Activated CD4-positive, alpha-beta T cell treated with anti-CD3 and anti-CD28 coated beads for 36 hours (primary cell): Measurements from ENCODE around the gene PALD1. TPM values are rescaled to one million over a fixed set of nuclear protein-coding genes. Genes with fewer than 3 reads are reported as not detected.

Source experiments
- ATAC-seq: fragments of 200-7000 bp; cut with Tn5 transposase; one replicate; pipeline ENCODE4 v1.10.0; 2021; ENCODE audit warnings: mild to moderate bottlenecking, moderate library complexity
- CTCF ChIA-PET: fragments of 350-600 bp; sonication (Branson Sonifier 250); formaldehyde crosslinking; loops from one replicate; lab custom pipeline; 2021; ENCODE audit warnings: antibody characterized with exemption; lab: Charles Lee
- POLR2A ChIA-PET: fragments of 350-600 bp; sonication (Branson Sonifier 250); formaldehyde crosslinking; loops from one replicate; lab custom pipeline; 2021; ENCODE audit warnings: antibody characterized with exemption, inconsistent platforms; lab: Charles Lee
- DNase-seq: peaks from one replicate; pipeline ENCODE4 v3.0.0-alpha.2; 2020
- H3K27ac Mint-ChIP-seq: one replicate; pipeline ENCODE4 v1.8.0; 2021; ENCODE audit warnings: mixed read lengths
- H3K27me3 Mint-ChIP-seq: one replicate; pipeline ENCODE4 v1.8.0; 2021; ENCODE audit warnings: mixed read lengths
- H3K36me3 Mint-ChIP-seq: one replicate; pipeline ENCODE4 v1.8.0; 2021; ENCODE audit warnings: low read depth, mixed read lengths
- H3K4me1 Mint-ChIP-seq: one replicate; pipeline ENCODE4 v1.8.0; 2021; ENCODE audit warnings: mixed read lengths
- H3K4me3 Mint-ChIP-seq: one replicate; pipeline ENCODE4 v1.8.0; 2021; ENCODE audit warnings: mild to moderate bottlenecking, moderate library complexity, mixed read lengths
- H3K9me3 Mint-ChIP-seq: one replicate; pipeline ENCODE4 v1.8.0; 2021; ENCODE audit warnings: low read depth, mixed read lengths
- intact Hi-C, 2 experiments: fragments of 100-400 bp; cut with DNase I in 1 of 2; cut with micrococcal nuclease in 1 of 2; formaldehyde crosslinking; loops; one replicate each; pipeline versions ENCODE4 v1.14.2 to v1.15.1; 2022 to 2024; cut with DNase I, micrococcal nuclease
- total RNA-seq, 2 experiments: library from RNA; stranded (reverse); gene quantifications; one replicate each; pipeline ENCODE4 v1.2.3, GENCODE V29; 2021

Gene PALD1
- total RNA-seq, 2 experiments from 2014 or later = 5.4 to 6.7 TPM

DNA sequence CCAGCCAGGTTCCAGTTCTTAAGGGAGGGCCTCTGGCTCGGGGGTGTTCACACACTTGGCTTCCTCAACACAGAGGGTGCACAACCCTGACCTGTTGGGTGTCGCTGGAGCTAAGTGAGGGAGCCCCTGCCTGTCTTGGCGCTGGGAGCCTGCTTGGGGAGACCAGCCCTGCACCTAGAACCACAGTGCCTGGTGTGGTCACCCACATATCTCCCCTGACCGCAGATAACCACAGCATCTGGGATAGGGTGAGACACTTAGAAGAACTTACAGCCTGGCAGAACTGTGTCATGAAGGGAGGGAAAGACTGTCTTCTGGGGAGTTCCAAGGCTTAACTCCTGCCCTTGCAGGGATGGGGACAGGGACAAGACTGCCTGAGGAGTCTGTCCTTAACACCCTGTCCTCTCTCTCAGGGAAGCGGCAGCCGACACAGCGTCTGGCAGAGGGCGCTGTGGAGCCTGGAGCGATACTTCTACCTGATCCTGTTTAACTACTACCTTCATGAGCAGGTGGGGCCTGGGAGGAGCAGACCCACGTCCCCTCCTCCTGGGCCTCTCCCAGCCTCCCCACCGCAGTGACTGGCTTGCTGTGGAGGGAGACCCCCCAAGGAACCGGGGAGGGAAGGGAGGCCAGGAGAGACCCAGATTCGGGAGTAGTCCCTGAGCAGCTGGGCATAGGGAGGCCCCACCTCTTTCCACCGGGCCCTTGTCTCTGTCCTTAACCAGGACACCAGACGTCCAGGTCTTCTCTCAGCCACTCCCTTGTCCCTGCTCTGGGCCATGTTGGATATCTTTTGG lies 59.0 kb downstream of the PALD1 start:
- no peaks in the 10 kb centered on the region for H3K27me3 Mint-ChIP-seq
- ChIA-PET CTCF (interaction anchor here (0.6 to 1.8 kb wide), 4 partner anchors 8 to 76 kb away, joined by 3 to 6 read pairs (median 4); no protein-coding TSS in a partner anchor), POLR2A (no interaction called here)
- H3K27ac Mint-ChIP-seq = no peak overlapping the region
- peak; percentile 61 for DNase-seq
- H3K9me3 Mint-ChIP-seq = no peaks in the 10 kb centered on the region
- no peaks in the 10 kb centered on the region for H3K4me1 Mint-ChIP-seq
- intact Hi-C loops = no loop called here
- no peak overlapping the region for H3K4me3 Mint-ChIP-seq
- ATAC-seq = no peak
- H3K36me3 Mint-ChIP-seq = no peaks in the 10 kb centered on the region

DNA sequence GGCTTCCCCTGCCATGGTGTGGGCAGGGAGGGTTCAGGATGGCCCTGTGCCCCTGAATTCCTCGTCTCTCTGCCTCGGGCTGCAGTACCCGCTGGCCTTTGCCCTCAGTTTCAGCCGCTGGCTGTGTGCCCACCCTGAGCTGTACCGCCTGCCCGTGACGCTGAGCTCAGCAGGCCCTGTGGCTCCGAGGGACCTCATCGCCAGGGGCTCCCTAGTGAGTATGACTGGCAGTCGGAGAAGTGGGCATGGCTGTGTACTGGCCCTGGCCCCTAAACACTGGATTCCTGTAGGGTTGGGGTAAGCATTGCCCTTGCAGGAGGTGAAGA lies 59.6 kb downstream of the PALD1 start:
- no peak overlapping the region for H3K4me3 Mint-ChIP-seq
- H3K27ac Mint-ChIP-seq = no peak overlapping the region
- CTCF ChIA-PET = interaction anchor here (0.6 to 1.2 kb wide), 3 partner anchors 9 to 221 kb away, joined by 3 to 5 read pairs (median 4); no protein-coding TSS in a partner anchor
- POLR2A ChIA-PET = no interaction called here
- H3K27me3 Mint-ChIP-seq = no peaks in the 10 kb centered on the region
- no peaks in the 10 kb centered on the region for H3K9me3 Mint-ChIP-seq
- H3K4me1 Mint-ChIP-seq = no peaks in the 10 kb centered on the region
- no peak for DNase-seq
- no peak for ATAC-seq
- intact Hi-C loops = no loop called here
- no peaks in the 10 kb centered on the region for H3K36me3 Mint-ChIP-seq

DNA sequence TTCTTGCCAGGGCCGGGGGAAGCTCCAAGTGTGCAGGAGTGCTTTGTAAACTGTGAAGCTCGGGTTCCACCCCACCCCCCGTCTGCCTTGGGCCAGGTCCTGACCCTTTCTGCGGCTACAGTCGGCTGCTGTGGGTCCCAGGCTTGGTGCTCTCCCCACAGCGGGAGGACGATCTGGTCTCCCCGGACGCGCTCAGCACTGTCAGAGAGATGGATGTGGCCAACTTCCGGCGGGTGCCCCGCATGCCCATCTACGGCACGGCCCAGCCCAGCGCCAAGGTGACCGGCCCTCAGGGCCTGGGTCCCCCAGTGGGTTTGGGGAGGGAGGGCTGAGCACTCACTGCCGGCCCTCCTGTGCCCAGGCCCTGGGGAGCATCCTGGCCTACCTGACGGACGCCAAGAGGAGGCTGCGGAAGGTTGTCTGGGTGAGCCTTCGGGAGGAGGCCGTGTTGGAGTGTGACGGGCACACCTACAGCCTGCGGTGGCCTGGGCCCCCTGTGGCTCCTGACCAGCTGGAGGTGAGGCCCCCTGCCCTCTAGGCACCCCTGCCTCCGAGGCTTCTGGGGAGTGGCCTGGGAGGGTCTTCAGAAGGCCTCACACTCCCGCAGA lies 60.3 kb downstream of the PALD1 start:
- H3K4me1 Mint-ChIP-seq = no peaks in the 10 kb centered on the region
- intact Hi-C loops = no loop called here
- no peak overlapping the region for H3K27ac Mint-ChIP-seq
- no peaks in the 10 kb centered on the region for H3K9me3 Mint-ChIP-seq
- no peak overlapping the region for H3K4me3 Mint-ChIP-seq
- DNase-seq = no peak
- ATAC-seq = no peak
- ChIA-PET CTCF (interaction anchor here (0.6 to 1.2 kb wide), 4 partner anchors 9 to 707 kb away, joined by 3 to 5 read pairs (median 3); no protein-coding TSS in a partner anchor), POLR2A (no interaction called here)
- H3K27me3 Mint-ChIP-seq = no peaks in the 10 kb centered on the region
- no peaks in the 10 kb centered on the region for H3K36me3 Mint-ChIP-seq

DNA sequence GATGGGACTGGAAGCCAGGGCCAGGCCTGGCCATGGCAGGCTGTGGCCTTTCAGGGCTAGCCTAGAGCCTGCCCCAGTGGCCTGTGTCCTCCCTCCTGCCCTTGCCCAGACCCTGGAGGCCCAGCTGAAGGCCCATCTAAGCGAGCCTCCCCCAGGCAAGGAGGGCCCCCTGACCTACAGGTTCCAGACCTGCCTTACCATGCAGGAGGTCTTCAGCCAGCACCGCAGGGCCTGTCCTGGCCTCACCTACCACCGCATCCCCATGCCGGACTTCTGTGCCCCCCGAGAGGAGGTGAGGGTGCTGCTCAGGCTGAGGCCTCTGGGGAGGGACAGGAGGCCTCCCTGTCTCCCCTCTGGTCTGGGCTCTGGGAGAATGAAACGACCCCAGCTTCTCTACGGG lies 60.9 kb downstream of the PALD1 start:
- no peaks in the 10 kb centered on the region for H3K4me1 Mint-ChIP-seq
- CTCF ChIA-PET = interaction anchor here (0.6 kb wide), 2 partner anchors 78 to 706 kb away, joined by 3 read pairs; no protein-coding TSS in a partner anchor
- no peaks in the 10 kb centered on the region for H3K36me3 Mint-ChIP-seq
- POLR2A ChIA-PET = no interaction called here
- H3K9me3 Mint-ChIP-seq = no peaks in the 10 kb centered on the region
- no peak for ATAC-seq
- DNase-seq = no peak
- no peak overlapping the region for H3K27ac Mint-ChIP-seq
- intact Hi-C loops = no loop called here
- H3K27me3 Mint-ChIP-seq = no peaks in the 10 kb centered on the region
- no peak overlapping the region for H3K4me3 Mint-ChIP-seq

GRCh38 chr10:70540089-70540788 lies 61.7 kb downstream of the PALD1 start:
- ATAC-seq (peak; percentile 47), DNase-seq (peak; percentile 50)
- H3K9me3 Mint-ChIP-seq = no peaks in the 10 kb centered on the region
- intact Hi-C loops = loop anchor here (1.0 kb wide), 2 partner anchors 79 to 161 kb away; no protein-coding TSS in a partner anchor
- no peaks in the 10 kb centered on the region for H3K36me3 Mint-ChIP-seq
- no peak overlapping the region for H3K27ac Mint-ChIP-seq
- H3K4me1 Mint-ChIP-seq = no peaks in the 10 kb centered on the region
- no peaks in the 10 kb centered on the region for H3K27me3 Mint-ChIP-seq
- ChIA-PET CTCF (interaction anchor here (2.6 kb wide), 1 partner anchor 79 kb away, joined by 15 read pairs; no protein-coding TSS in a partner anchor), POLR2A (no interaction called here)
- no peak overlapping the region for H3K4me3 Mint-ChIP-seq

- Mint-ChIP-seq H3K27ac (no peak overlapping the region), H3K27me3 (no peaks in the 10 kb centered on the region), H3K4me3 (no peak overlapping the region), H3K36me3 (no peaks in the 10 kb centered on the region), H3K4me1 (no peaks in the 10 kb centered on the region), H3K9me3 (no peaks in the 10 kb centered on the region)
- ChIA-PET POLR2A (no interaction called here), CTCF (interaction anchor here (2.6 kb wide), 1 partner anchor 79 kb away, joined by 15 read pairs; no protein-coding TSS in a partner anchor)
- intact Hi-C loops = loop anchor here (1.0 kb wide), 2 partner anchors 80 to 162 kb away; no protein-coding TSS in a partner anchor
- DNase-seq = no peak
- no peak for ATAC-seq
Measured at GRCh38 chr10:70540789-70541360, 62.3 kb downstream of the PALD1 start.

GRCh38 chr10:70541736-70542564 lies 63.4 kb downstream of the PALD1 start:
- no peaks in the 10 kb centered on the region for H3K9me3 Mint-ChIP-seq
- intact Hi-C loops = no loop called here

DNA sequence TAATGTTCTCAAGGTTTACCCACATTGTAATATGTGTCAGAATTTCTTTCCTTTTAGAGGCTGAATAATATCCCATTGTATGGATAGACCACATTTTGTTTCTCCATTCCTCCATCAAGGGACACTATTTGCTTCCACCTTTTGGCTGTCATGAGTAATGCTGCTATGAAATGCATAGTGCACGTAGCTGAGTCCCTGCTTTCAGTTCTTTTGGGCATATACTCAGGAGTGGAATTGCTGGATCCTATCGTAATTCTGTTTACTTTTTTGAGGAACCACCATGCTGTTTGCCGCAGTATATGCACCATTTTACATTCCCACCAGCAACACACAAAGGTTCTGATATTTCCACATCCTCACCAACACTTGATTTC lies 64.0 kb downstream of the PALD1 start:
- H3K9me3 Mint-ChIP-seq = no peaks in the 10 kb centered on the region
- H3K27ac Mint-ChIP-seq = no peak overlapping the region
- no peaks in the 10 kb centered on the region for H3K36me3 Mint-ChIP-seq
- ChIA-PET CTCF (interaction anchor here (0.5 to 2.6 kb wide), 2 partner anchors 67 to 81 kb away, joined by 3 to 15 read pairs; no protein-coding TSS in a partner anchor), POLR2A (no interaction called here)
- ATAC-seq = no peak
- no peak for DNase-seq
- H3K4me3 Mint-ChIP-seq = no peak overlapping the region
- intact Hi-C loops = no loop called here
- H3K4me1 Mint-ChIP-seq = no peaks in the 10 kb centered on the region
- H3K27me3 Mint-ChIP-seq = no peaks in the 10 kb centered on the region

More at GRCh38 chr10:70541736-70542564, 63.4 kb downstream of the PALD1 start:
- CTCF ChIA-PET = interaction anchor here (2.6 kb wide), 1 partner anchor 80 kb away, joined by 15 read pairs; no protein-coding TSS in a partner anchor
- no peak overlapping the region for H3K4me3 Mint-ChIP-seq
- ATAC-seq = no peak
- H3K4me1 Mint-ChIP-seq = no peaks in the 10 kb centered on the region
- no peaks in the 10 kb centered on the region for H3K27me3 Mint-ChIP-seq
- no peaks in the 10 kb centered on the region for H3K36me3 Mint-ChIP-seq
- no peak overlapping the region for H3K27ac Mint-ChIP-seq
- DNase-seq = no peak
- POLR2A ChIA-PET = no interaction called here

DNA sequence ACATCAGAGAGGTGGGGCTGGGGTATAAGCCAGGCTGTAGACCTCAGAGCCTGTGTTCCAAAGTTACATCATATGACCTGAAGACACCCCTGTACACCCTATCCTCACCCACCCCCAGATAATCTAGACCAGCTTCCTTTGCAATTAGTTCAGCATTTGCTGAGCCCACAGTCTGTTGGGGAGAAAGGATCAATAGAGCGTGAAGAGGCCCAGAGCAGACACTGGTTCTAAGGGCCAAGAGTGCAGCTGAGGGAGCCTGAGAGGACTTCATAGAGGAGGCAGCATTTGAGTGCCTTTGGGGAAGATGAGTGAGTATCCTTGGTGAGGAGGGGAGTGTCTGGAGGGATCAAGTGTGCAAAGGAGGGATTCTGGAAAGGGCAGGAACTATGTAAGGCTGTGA lies 65.3 kb downstream of the PALD1 start:
- no peaks in the 10 kb centered on the region for H3K27me3 Mint-ChIP-seq
- ChIA-PET CTCF (interaction anchor here (0.5 to 1.0 kb wide), 2 partner anchors 9 to 310 kb away, joined by 3 read pairs; no protein-coding TSS in a partner anchor), POLR2A (interaction anchor here (0.6 kb wide), 1 partner anchor 1157 kb away, joined by 3 read pairs; no protein-coding TSS in a partner anchor)
- no peaks in the 10 kb centered on the region for H3K4me1 Mint-ChIP-seq
- no peak for ATAC-seq
- no peaks in the 10 kb centered on the region for H3K36me3 Mint-ChIP-seq
- no peak for DNase-seq
- no peak overlapping the region for H3K27ac Mint-ChIP-seq
- no peaks in the 10 kb centered on the region for H3K9me3 Mint-ChIP-seq
- H3K4me3 Mint-ChIP-seq = no peak overlapping the region
- intact Hi-C loops = no loop called here

DNA sequence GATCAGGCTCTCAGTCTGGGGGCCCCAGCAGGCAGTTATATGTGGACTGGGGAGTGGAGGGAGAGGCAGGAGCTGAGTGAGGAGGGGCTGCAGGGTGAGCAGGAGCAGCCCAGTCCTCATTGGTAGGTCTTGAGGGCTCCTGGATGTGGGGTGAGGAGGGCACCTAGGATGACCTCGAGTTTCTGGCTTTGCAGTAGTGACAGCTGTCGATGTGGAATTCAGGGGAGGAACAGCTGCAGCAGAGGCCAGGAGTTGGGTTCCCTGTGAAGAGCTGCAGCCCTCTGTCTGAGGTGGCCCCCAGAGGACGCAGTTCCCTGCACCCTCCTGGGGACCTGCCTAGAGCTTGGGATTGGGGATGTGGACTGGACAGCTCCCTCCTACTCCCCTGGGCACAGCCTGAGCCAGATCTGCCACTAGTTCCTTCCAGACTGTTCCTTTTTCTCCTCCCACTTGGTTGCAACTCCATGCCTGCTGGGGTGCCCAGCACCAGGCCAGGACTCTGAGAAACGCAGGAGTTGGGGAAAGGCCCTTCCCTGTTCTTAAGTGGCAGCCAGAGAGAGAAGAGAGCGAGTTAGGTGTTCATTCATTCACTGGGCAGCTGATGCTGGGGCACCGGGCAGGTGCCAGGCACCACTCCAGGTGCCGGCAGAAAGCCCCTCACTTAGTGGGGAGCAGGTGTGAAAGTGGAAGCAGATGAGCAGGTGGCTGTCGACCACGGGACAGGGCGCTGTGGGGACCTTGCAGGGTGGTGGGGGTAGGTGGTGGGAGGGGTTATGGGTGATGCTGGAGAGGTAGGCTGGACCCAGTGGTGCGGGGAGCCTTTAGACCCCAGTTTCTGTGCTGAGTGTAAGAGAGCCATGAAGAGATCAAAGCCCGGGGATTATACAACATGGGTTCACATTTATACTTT lies 66.1 kb downstream of the PALD1 start:
- Mint-ChIP-seq H3K9me3 (no peaks in the 10 kb centered on the region), H3K36me3 (no peaks in the 10 kb centered on the region), H3K4me3 (no peak overlapping the region), H3K4me1 (no peaks in the 10 kb centered on the region), H3K27ac (no peak overlapping the region), H3K27me3 (no peaks in the 10 kb centered on the region)
- no peak for ATAC-seq
- intact Hi-C loops = no loop called here
- DNase-seq = no peak
- ChIA-PET CTCF (interaction anchor here (0.5 to 1.0 kb wide), 3 partner anchors 8 to 309 kb away, joined by 3 read pairs; no protein-coding TSS in a partner anchor), POLR2A (no interaction called here)
